ENCODE results near the gene IER5L.
"Not testable (repeated sequence)": the region's sequence is repeated elsewhere in the genome, so short reads cannot be mapped to it uniquely, and the experiment has no call there.

IER5L gene

DNA sequence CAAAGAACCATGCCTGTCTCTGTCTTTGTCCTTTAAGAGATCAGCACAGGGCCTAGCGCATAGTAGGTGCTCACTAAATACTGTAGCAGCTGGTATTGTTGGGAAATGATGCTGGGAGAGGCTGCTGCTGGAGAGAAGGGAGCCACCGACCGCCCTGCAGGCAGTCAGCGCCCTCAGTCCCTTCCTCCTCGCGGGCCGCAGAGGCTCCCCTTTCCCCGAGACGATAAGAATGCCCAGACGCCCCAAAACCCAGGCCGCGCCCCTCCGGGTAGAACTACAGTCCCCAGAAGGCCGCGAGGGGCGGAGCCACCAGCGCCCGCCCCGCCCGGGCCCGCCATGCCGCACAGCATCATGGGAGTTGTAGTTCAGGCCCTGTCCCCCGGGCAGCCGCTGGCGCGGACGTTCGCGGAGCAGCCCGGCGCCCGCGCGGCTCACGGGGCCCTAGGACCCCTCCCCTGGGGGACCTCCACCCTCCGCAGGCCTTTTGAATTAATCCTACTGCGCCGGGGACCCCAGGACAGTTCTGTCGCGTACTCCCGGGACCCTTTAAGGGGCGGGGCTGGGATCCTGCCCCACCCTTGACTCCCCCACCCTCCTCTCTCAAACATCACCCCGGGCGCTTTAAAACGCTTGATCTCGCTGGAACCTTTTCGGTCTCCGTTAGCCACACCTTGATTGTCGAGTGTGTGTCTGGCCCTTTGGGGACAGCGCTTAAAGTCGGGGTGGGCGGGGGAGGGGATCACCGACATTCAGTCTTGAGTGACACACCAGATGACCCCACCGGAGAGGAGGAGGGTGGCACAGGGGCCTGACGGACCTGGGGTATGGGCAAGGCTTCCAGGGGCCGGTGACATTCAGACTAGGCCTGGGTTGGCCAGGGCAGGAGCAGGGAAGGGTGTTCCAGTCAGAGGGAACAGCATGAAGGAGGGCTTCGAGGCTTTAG is 24.8 kb upstream of the IER5L start:
- DNase-seq = peak; percentile 89

DNA sequence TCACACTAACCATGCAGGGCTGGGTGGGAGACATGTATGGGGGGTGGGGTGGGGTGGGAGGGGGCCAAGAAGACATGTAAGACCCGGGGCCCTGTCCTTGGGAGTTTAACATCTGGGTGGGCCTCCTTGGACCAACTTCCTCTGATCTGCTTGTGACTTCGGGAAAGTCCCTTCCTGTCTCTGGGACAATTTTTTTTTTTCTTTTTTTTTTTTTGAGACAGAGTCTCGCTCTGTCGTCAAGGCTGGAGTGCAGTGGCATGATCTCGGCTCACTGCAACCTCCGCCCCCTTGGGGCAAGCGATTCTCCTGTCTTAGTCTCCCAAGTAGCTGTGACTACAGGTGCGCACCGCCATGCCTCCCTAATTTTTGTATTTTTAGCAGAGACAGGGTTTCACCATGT is 23.8 kb upstream of the IER5L start:
- DNase-seq = no peak

- no peak for DNase-seq
Observed at GRCh38 chr9:129201289-129201688, 23.2 kb upstream of the IER5L start.

DNA sequence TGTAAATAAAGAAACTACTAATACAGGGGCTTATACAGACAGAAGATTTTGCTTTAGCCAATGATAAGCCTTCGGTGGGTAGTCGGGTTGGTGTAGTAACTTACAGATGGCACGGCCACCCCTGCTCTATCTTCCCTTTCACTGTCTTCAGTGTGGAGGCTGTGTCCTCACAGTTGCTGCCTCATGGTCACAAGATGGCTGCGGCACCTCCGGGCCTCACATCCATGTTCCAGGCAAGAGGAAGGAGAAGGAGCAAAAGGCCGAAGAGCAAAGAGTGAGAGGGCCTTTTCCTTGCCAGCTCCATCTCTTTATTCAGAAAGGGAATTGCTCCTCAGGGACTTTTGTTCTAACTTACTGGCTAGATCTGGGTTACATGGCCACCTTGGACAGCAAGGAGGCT is 22.2 kb upstream of the IER5L start:
- DNase-seq = no peak

- DNase-seq = no peak
Observed at GRCh38 chr9:129199044-129199435, 21.0 kb upstream of the IER5L start.

DNA sequence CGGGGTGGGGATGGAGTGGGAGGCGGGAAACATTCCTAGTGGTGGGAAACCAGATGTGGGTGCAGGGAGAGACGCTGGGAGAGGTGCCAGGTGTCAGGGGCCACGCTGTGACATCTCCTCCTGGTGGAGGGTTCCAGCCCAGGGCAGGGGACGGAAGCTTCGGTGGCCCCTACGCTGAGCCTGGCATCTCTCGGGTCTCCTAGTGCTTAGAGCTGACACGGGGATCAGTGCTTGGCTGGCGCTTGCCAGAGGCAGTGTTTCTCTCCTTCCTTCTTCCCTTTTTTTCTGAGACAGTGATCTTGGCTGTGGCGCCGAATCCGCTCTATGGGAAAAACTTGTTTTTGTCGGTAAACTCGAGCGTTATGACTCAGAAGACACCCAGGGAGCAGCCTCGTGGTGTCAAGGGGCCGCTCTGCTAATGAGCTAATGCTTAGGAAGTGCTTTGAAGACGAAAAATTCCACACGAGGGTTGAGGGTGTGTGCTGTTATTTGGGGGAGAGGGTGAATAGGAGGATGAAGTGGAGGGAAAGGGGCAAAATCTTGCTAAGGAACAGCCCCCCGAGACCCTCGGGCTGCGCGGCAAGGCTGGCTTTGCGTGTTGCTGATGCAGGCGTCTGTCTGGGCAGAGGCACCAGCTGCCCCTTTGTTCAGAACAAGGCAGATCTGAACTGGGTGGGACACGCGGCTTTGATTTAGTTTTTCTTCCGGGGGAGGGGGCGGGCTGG is 20.4 kb upstream of the IER5L start:
- peak; percentile 67 for DNase-seq

- no peak for DNase-seq
Observed at GRCh38 chr9:129197978-129198318, 19.9 kb upstream of the IER5L start.

- DNase-seq = not testable (repeated sequence)
Observed at GRCh38 chr9:129197045-129197444, 19.0 kb upstream of the IER5L start.

- no peak for DNase-seq
Observed at GRCh38 chr9:129195606-129196005, 17.5 kb upstream of the IER5L start.

DNA sequence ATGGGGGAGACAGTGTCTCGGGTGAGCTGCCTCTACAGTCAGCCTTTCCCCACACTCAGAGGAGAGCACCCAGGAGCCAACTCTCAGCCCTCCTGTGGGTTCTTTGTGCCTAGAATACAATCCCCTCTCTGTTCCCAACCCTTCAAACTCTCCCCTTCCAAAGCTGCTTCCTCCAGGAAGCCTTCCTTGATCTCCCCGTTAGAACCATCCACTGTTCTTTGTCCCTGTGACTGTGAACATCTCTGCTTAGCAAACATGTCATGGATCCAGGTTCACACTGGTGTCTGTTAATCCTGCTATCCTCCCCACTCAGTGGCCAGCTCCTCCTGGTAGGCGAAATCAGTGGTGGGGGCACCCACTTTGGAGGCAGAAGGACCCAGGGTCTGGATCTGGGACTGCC is 16.2 kb upstream of the IER5L start:
- DNase-seq = no peak

DNA sequence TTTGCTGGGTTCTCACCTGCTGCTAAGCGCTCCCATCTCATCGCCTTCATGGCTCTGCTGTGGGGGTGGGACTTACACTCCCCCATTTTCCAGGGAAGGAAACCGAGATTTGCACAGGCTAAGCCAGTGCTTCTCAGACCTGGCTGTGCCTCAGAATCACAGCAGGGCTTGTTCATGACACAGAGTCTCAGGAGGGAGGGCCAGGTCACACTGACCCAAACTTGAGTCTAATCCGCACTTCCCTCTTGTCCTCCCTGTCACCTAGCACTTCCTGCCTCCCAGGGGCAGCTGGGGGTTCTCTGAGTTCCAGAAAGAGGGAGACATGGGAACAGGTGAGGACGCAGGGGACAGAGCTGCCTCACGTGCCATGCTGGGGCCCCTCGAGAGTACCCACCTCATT is 15.6 kb upstream of the IER5L start:
- no peak for DNase-seq

GRCh38 chr9:129191234-129191633 is 13.2 kb upstream of the IER5L start:
- DNase-seq = no peak

- not testable (repeated sequence) for DNase-seq
Observed at GRCh38 chr9:129189971-129190370, 11.9 kb upstream of the IER5L start.

GRCh38 chr9:129187042-129187441 is 9.0 kb upstream of the IER5L start:
- DNase-seq = no peak

- DNase-seq = no peak
Observed at GRCh38 chr9:129185991-129186390, 7.9 kb upstream of the IER5L start.

GRCh38 chr9:129185402-129185801 is 7.3 kb upstream of the IER5L start:
- DNase-seq = no peak

- no peak for DNase-seq
Observed at GRCh38 chr9:129184596-129185122, 6.6 kb upstream of the IER5L start.

DNA sequence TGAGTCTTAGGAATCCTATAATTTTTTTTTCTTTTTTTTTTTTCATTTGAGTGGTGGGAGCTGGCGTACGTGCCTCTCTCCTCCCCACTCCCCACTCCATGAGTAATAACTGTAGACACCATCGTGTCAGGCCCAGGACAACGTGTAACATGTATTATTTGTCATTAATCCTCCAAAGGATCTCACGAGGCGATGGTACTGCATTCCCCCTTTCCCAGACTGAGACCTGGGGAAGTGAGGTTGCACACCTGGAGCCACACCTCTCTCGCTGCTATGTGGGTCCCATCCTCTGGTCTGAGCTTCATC is 6.1 kb upstream of the IER5L start:
- no peak for DNase-seq

- DNase-seq = no peak
Observed at GRCh38 chr9:129183495-129184218, 5.6 kb upstream of the IER5L start.

DNA sequence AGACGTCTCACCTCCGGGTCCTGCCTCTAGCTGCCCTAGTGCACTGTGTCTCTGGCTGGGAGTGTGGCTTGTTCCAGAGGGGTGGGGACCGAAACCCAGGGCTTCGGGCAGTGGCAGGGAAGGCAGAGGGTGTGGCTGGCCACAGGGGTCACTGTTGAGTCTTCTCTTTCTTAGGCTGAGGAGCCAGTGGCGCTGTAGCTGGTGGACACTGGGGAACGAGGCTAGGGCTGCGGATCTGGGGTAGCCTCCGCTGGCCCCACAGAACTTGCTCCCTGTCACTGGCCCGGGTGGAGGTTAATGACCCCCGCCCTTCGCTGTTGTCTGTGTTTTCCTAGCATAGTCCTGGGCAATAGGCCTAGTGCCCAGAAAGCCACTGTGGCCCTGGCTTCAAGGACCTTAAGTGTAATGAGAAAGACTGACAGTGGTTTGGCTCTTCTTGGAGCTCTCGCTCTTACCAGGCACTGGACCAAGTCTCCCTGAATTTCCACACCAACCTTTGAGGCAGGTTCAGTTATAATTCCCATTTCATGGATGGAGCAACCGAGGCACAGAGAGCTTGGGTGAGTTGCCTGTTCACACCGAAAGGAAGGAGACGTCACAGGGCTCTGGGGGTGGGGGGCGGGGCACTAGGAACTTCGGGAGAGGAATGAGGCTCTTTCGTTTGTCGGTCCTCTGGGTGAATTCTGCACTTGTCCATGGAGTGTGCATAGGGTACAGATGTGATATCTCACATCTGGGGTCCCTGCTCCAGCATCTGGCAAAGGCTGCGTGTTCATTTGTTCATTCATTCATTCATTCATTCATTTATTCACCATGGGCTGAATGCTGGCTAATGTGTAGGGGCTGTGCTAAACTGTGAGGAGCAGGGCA is 4.8 kb upstream of the IER5L start:
- DNase-seq = no peak

GRCh38 chr9:129182122-129182521 is 4.1 kb upstream of the IER5L start:
- DNase-seq = no peak

- no peak for DNase-seq
Observed at GRCh38 chr9:129181246-129181645, 3.2 kb upstream of the IER5L start.

Measured in femur (tissue), 1 donor.